ENCODE results near the gene FBN1.

Gene FBN1

DNA sequence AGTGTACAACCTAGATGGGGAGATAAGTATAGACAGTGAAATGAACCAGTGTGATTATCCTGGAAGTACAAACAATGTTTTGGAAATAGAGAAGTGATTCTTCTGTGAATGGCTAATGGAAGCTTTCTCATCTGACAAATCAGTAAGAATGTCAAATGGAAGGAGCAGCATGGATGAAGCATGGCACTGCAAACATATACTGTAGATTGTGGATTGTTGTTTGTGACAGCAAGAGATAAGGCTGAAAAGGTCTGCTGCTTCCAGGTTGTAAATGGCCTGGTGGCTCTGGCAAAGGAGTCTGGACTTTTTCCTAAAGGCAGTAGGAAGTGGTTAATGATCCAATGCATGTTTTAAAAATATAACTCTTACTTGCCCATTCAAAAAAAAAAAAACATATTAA is 71.3 kb downstream of the FBN1 start:
- Histone ChIP-seq H3K4me3 (ENCODE audit: low read length) (no peak overlapping the region), H3K4me1 (ENCODE audit: control insufficient read depth, low read depth, low read length) (peaks cover 4% of the 10 kb centered on the region), H3K36me3 (ENCODE audit: control insufficient read depth, low read depth, low read length) (no peaks in the 10 kb centered on the region), H3K27ac (ENCODE audit: low read length) (no peak overlapping the region), H3K27me3 (ENCODE audit: control insufficient read depth, insufficient read depth, low read length) (no peaks in the 10 kb centered on the region), H3K9me3 (ENCODE audit: control insufficient read depth, low read depth, low read length) (no peaks in the 10 kb centered on the region), H3K9ac (ENCODE audit: low read length) (no peak overlapping the region)

DNA sequence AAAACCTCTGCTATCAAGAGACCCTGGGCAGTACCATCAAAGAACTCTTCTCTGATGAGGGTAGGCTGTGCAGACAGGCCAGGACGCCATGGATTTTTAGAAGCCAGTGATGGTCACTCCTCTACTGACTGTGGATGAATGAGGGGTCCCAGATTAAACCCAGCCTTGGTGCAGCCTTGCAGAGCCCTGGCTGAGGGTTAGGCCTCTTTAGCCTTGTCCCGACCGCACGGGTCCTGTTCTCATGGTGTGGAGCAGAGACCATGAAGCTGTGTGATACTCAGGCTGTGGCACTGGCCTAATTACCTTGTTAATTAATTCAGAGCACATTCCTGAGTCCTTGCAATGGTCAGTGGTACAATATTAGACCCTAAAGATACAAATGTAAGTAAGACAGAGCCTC is 71.7 kb downstream of the FBN1 start:
- Histone ChIP-seq H3K4me3 (ENCODE audit: low read length) (no peak overlapping the region), H3K36me3 (ENCODE audit: control insufficient read depth, low read depth, low read length) (no peaks in the 10 kb centered on the region), H3K27ac (ENCODE audit: low read length) (no peak overlapping the region), H3K9ac (ENCODE audit: low read length) (no peak overlapping the region), H3K4me1 (ENCODE audit: control insufficient read depth, low read depth, low read length) (peaks cover 4% of the 10 kb centered on the region), H3K27me3 (ENCODE audit: control insufficient read depth, insufficient read depth, low read length) (no peaks in the 10 kb centered on the region), H3K9me3 (ENCODE audit: control insufficient read depth, low read depth, low read length) (no peaks in the 10 kb centered on the region)

- Histone ChIP-seq H3K27ac (ENCODE audit: low read length) (no peak overlapping the region), H3K9ac (ENCODE audit: low read length) (no peak overlapping the region), H3K4me3 (ENCODE audit: low read length) (no peak overlapping the region), H3K27me3 (ENCODE audit: control insufficient read depth, insufficient read depth, low read length) (no peaks in the 10 kb centered on the region), H3K4me1 (ENCODE audit: control insufficient read depth, low read depth, low read length) (peaks cover 4% of the 10 kb centered on the region), H3K36me3 (ENCODE audit: control insufficient read depth, low read depth, low read length) (no peaks in the 10 kb centered on the region), H3K9me3 (ENCODE audit: control insufficient read depth, low read depth, low read length) (no peaks in the 10 kb centered on the region)
Measured at GRCh38 chr15:48572823-48573222, 72.7 kb downstream of the FBN1 start.

- Histone ChIP-seq H3K9ac (ENCODE audit: low read length) (no peak overlapping the region), H3K4me3 (ENCODE audit: low read length) (no peak overlapping the region), H3K9me3 (ENCODE audit: control insufficient read depth, low read depth, low read length) (no peaks in the 10 kb centered on the region), H3K27ac (ENCODE audit: low read length) (no peak overlapping the region), H3K4me1 (ENCODE audit: control insufficient read depth, low read depth, low read length) (peaks cover 4% of the 10 kb centered on the region), H3K36me3 (ENCODE audit: control insufficient read depth, low read depth, low read length) (no peaks in the 10 kb centered on the region), H3K27me3 (ENCODE audit: control insufficient read depth, insufficient read depth, low read length) (no peaks in the 10 kb centered on the region)
Measured at GRCh38 chr15:48571510-48571909, 74.0 kb downstream of the FBN1 start.

GRCh38 chr15:48570822-48571221 is 74.7 kb downstream of the FBN1 start:
- H3K27ac ChIP-seq (ENCODE audit: low read length), result no peak overlapping the region

DNA sequence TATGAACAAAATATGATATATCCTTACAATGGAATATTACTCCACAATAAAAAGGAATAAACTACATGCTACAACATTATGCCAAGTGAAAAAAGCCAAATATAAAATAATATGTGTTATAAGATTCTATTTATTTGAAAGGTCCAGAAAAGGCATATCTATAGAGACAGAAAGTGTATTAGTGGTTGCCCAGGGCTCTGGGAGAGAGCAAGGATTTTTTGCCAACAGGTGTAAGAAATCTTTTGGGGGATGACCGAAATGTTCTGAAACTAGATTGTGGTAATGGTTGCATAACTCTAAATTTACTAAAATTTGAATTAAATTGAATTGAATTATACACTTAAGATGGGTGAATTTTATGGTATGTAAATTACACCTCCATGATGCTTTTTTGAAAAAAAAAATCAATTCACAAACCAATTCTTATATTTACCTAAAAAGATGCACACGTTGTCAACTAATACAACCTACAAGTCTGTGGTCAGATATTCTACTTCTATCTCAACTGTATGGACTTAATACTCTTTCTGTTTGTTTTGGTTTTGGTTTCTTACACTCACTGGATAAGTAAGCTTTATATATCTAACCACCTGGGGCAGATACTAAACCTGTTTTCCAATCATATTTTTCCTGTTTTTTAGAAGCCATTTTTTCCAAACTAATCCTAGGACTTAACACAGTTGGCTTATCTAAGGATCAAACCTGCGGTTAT is 75.8 kb downstream of the FBN1 start:
- no peak overlapping the region for H3K4me3 ChIP-seq (ENCODE audit: low read length)
- H3K4me1 ChIP-seq (ENCODE audit: control insufficient read depth, low read depth, low read length), result peaks cover 4% of the 10 kb centered on the region
- H3K27me3 ChIP-seq (ENCODE audit: control insufficient read depth, insufficient read depth, low read length), result no peaks in the 10 kb centered on the region
- no peak overlapping the region for H3K27ac ChIP-seq (ENCODE audit: low read length)
- no peaks in the 10 kb centered on the region for H3K9me3 ChIP-seq (ENCODE audit: control insufficient read depth, low read depth, low read length)
- no peaks in the 10 kb centered on the region for H3K36me3 ChIP-seq (ENCODE audit: control insufficient read depth, low read depth, low read length)
- no peak overlapping the region for H3K9ac ChIP-seq (ENCODE audit: low read length)

More at GRCh38 chr15:48570822-48571221, 74.7 kb downstream of the FBN1 start:
- Histone ChIP-seq H3K4me1 (ENCODE audit: control insufficient read depth, low read depth, low read length) (peaks cover 4% of the 10 kb centered on the region), H3K9ac (ENCODE audit: low read length) (no peak overlapping the region), H3K9me3 (ENCODE audit: control insufficient read depth, low read depth, low read length) (no peaks in the 10 kb centered on the region), H3K27me3 (ENCODE audit: control insufficient read depth, insufficient read depth, low read length) (no peaks in the 10 kb centered on the region), H3K4me3 (ENCODE audit: low read length) (no peak overlapping the region), H3K36me3 (ENCODE audit: control insufficient read depth, low read depth, low read length) (no peaks in the 10 kb centered on the region)

GRCh38 chr15:48566668-48567067 is 78.8 kb downstream of the FBN1 start:
- no peak overlapping the region for H3K9ac ChIP-seq (ENCODE audit: low read length)
- H3K9me3 ChIP-seq (ENCODE audit: control insufficient read depth, low read depth, low read length), result no peaks in the 10 kb centered on the region
- H3K4me1 ChIP-seq (ENCODE audit: control insufficient read depth, low read depth, low read length), result no peaks in the 10 kb centered on the region
- no peaks in the 10 kb centered on the region for H3K36me3 ChIP-seq (ENCODE audit: control insufficient read depth, low read depth, low read length)
- H3K4me3 ChIP-seq (ENCODE audit: low read length), result no peak overlapping the region
- H3K27ac ChIP-seq (ENCODE audit: low read length), result no peak overlapping the region
- no peaks in the 10 kb centered on the region for H3K27me3 ChIP-seq (ENCODE audit: control insufficient read depth, insufficient read depth, low read length)

GRCh38 chr15:48565560-48566482 is 79.7 kb downstream of the FBN1 start:
- H3K4me3 ChIP-seq (ENCODE audit: low read length), result no peak overlapping the region
- no peaks in the 10 kb centered on the region for H3K4me1 ChIP-seq (ENCODE audit: control insufficient read depth, low read depth, low read length)
- no peaks in the 10 kb centered on the region for H3K27me3 ChIP-seq (ENCODE audit: control insufficient read depth, insufficient read depth, low read length)
- no peak overlapping the region for H3K9ac ChIP-seq (ENCODE audit: low read length)
- H3K27ac ChIP-seq (ENCODE audit: low read length), result no peak overlapping the region
- no peaks in the 10 kb centered on the region for H3K36me3 ChIP-seq (ENCODE audit: control insufficient read depth, low read depth, low read length)
- H3K9me3 ChIP-seq (ENCODE audit: control insufficient read depth, low read depth, low read length), result no peaks in the 10 kb centered on the region

DNA sequence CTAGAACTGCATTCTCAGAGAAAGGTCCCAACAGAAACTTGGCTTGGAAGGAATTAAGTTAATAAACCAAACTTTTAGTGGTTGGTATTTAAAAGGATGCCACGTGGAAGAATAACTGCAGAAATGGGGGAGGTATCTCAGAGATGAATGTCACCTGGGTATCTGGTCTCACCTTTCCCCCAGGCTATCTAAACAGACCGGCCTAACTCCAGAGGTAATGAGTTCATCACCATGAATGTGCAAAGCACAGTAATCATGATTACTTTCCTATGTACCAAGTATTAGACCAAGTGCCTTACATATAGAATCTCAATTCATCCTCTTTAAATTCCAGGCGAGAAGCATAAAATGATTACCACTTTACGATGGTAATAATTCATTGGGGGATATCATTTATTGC is 80.8 kb downstream of the FBN1 start:
- Histone ChIP-seq H3K9me3 (ENCODE audit: control insufficient read depth, low read depth, low read length) (no peaks in the 10 kb centered on the region), H3K9ac (ENCODE audit: low read length) (no peak overlapping the region), H3K4me3 (ENCODE audit: low read length) (no peak overlapping the region), H3K4me1 (ENCODE audit: control insufficient read depth, low read depth, low read length) (no peaks in the 10 kb centered on the region), H3K27me3 (ENCODE audit: control insufficient read depth, insufficient read depth, low read length) (no peaks in the 10 kb centered on the region), H3K27ac (ENCODE audit: low read length) (no peak overlapping the region), H3K36me3 (ENCODE audit: control insufficient read depth, low read depth, low read length) (no peaks in the 10 kb centered on the region)

GRCh38 chr15:48563934-48564333 is 81.6 kb downstream of the FBN1 start:
- no peaks in the 10 kb centered on the region for H3K27me3 ChIP-seq (ENCODE audit: control insufficient read depth, insufficient read depth, low read length)
- H3K4me3 ChIP-seq (ENCODE audit: low read length), result no peak overlapping the region
- H3K36me3 ChIP-seq (ENCODE audit: control insufficient read depth, low read depth, low read length), result no peaks in the 10 kb centered on the region
- H3K27ac ChIP-seq (ENCODE audit: low read length), result no peak overlapping the region
- no peaks in the 10 kb centered on the region for H3K4me1 ChIP-seq (ENCODE audit: control insufficient read depth, low read depth, low read length)
- H3K9me3 ChIP-seq (ENCODE audit: control insufficient read depth, low read depth, low read length), result no peaks in the 10 kb centered on the region
- no peak overlapping the region for H3K9ac ChIP-seq (ENCODE audit: low read length)

- H3K27me3 ChIP-seq (ENCODE audit: control insufficient read depth, insufficient read depth, low read length), result no peaks in the 10 kb centered on the region
- no peaks in the 10 kb centered on the region for H3K9me3 ChIP-seq (ENCODE audit: control insufficient read depth, low read depth, low read length)
- no peak overlapping the region for H3K9ac ChIP-seq (ENCODE audit: low read length)
- H3K27ac ChIP-seq (ENCODE audit: low read length), result no peak overlapping the region
- no peak overlapping the region for H3K4me3 ChIP-seq (ENCODE audit: low read length)
- H3K4me1 ChIP-seq (ENCODE audit: control insufficient read depth, low read depth, low read length), result no peaks in the 10 kb centered on the region
- H3K36me3 ChIP-seq (ENCODE audit: control insufficient read depth, low read depth, low read length), result no peaks in the 10 kb centered on the region
Measured at GRCh38 chr15:48560321-48561051, 85.0 kb downstream of the FBN1 start.
